ENCODE results near the gene LONRF3.
"Not testable (repeated sequence)": the region's sequence is repeated elsewhere in the genome, so short reads cannot be mapped to it uniquely, and the experiment has no call there.

LONRF3 gene

DNA sequence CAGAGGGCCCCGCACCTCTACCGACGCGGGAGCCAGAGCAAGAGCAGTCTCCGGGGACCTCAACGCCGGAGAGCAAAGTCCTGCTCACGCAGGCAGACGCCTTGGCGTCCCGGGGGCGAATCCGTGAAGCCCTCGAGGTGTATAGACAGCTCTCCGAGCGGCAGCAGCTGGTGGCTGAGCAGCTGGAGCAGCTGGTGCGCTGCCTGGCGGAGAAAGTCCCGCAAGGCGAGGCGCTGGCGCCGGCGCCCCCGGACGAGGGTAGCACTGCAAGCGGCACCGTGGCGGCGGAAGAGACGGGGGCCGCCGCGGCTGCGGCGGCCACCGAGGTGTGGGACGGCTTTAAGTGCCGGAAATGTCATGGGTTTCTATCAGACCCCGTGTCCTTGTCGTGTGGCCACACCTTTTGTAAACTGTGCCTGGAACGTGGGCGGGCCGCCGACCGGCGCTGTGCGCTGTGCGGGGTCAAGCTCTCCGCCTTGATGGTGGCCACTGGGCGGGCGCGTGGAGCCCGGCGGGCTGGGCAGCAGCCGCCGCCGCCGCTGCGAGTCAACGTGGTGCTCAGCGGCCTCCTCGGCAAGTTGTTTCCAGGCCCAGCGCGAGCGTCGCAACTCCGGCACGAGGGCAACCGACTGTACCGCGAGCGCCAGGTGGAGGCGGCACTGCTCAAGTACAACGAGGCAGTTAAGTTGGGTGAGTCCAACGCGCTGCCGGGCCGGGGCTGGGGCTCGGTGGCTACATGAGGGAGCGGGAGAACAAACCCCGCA is 672 bp downstream of the LONRF3 start:
- H3K4me1 Mint-ChIP-seq (ENCODE audit: low read depth) = peaks cover 13% of the 10 kb centered on the region
- H3K27me3 Mint-ChIP-seq = peaks cover 17% of the 10 kb centered on the region
- no peaks in the 10 kb centered on the region for H3K36me3 Mint-ChIP-seq (ENCODE audit: low read depth)
- H3K27ac Mint-ChIP-seq = peak overlapping the region; percentile 99
- H3K4me3 Mint-ChIP-seq = peak overlapping the region; percentile 93
- H3K9me3 Mint-ChIP-seq = no peaks in the 10 kb centered on the region

DNA sequence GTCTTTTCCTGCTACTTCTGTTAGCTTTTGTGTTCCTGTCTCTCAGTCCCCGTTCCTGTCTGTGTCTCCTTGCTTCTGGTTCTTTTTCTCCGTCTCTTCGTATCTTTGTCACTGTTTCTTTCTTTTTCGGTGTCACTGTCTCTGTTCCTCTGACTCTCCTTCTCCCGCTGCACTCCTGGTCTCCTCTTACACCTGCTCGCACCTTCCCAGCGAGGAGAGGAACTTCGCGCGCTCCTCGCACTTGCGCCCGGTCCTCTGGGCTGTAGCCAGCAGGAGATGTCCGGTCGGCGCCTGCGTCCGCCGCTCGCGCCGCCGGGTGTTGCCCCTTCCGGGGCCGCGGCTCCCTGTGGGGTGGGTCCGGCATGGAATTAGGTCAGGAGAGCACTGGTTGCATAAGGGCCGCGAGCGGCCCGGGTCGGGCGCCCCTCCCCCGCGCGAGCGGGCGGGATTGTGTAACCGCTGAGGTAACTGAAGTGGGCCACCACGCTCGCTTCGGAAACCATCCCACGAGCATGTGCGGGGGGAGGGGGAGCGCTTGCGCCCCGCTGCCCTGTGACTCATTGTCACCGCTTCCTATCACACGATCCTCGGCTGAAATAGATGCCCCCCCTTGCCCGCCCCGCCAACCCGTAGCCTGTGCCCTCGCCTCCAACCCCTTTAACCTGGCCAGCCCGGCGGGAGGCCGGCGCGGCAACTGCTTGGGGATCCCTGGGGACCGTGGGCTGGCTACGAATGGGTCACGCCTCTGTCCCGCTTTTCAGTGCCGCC is 1.6 kb downstream of the LONRF3 start:
- peak overlapping the region; percentile 93 for H3K4me3 Mint-ChIP-seq
- H3K27me3 Mint-ChIP-seq = peaks cover 13% of the 10 kb centered on the region
- no peaks in the 10 kb centered on the region for H3K9me3 Mint-ChIP-seq
- H3K4me1 Mint-ChIP-seq (ENCODE audit: low read depth) = peaks cover 13% of the 10 kb centered on the region
- H3K27ac Mint-ChIP-seq = peak overlapping the region; percentile 99
- no peaks in the 10 kb centered on the region for H3K36me3 Mint-ChIP-seq (ENCODE audit: low read depth)

DNA sequence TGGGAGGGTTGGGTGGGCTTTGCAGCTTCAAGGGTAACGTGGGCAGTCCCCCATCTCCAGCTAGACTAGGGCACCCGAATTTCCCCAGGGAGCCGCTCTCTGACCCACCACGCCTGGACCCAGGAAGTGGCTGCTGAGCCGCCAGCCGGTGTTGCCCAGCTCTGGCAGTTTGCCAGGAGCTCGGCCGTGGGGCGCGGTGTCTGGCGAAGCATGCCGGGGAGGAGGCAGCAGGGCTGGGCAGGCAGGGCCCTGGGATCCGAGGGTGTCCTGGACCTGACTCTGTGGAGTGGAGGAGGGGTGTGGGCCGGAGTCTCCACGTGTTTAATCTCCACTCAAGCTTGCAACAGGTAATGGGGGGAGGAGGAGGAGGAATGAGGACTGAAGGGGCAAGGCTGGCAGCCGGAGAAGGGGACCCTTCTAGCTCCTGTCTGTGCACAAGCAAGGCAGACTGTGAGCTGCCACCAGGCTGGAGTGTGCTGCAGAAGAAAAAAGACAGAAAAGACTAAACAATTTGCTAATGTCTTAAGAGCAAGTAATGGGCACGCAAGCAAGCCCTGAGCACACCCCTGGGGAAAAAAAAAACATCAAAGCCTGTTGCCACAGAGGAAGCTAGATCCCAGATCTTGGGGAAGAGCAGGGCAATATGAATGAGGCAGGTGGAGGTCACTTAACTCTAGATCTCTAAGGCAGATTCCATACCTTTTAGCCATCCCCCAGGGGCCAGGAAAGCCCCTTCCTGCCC is 2.4 kb downstream of the LONRF3 start:
- H3K27me3 Mint-ChIP-seq = peaks cover 10% of the 10 kb centered on the region
- H3K36me3 Mint-ChIP-seq (ENCODE audit: low read depth) = no peaks in the 10 kb centered on the region
- peaks cover 13% of the 10 kb centered on the region for H3K4me1 Mint-ChIP-seq (ENCODE audit: low read depth)
- no peak overlapping the region for H3K27ac Mint-ChIP-seq
- H3K4me3 Mint-ChIP-seq = peak overlapping the region; percentile 93
- no peaks in the 10 kb centered on the region for H3K9me3 Mint-ChIP-seq

DNA sequence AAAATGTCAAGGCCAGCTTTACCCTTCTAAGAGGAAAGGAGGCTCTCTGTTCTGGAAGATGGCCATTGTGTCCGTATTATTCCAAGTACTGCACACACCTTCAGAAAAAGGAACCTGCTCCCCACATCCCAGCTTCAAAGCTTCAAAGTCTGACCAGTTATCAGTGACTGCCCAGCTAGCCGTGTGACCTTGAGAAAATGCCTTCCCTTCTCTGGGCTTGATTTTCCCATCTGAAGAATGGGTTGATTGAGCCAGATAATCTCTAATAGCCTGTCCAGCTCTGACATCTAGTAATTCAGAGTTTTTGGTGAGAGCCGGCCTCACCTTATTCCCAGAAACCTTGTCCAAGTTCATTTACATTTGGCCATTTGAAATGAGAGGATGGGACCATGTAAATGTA is 3.0 kb downstream of the LONRF3 start:
- Mint-ChIP-seq H3K4me1 (ENCODE audit: low read depth) (peaks cover 13% of the 10 kb centered on the region), H3K4me3 (peak overlapping the region; percentile 26), H3K36me3 (ENCODE audit: low read depth) (no peaks in the 10 kb centered on the region), H3K9me3 (no peaks in the 10 kb centered on the region), H3K27ac (no peak overlapping the region), H3K27me3 (peaks cover 10% of the 10 kb centered on the region)

DNA sequence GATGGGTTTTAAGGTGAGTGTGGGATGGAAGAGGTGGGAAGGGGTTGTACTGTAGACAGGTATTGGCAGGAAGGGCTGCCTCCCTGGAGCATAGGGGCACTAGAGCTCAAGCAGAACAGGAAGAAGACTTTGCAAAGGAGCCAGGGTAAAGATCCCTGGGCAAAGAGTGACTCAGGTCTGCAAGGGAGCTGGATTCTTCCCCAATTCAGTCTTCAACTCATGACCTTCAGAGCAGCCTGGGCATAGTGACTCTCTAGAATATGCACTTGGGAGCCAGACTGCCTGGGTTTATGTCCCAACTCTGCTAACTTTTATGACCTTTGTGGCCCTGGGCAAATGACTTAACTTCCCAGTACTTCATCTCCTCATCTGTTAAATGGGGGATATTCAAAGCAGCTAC is 4.0 kb downstream of the LONRF3 start:
- Mint-ChIP-seq H3K9me3 (no peaks in the 10 kb centered on the region), H3K27me3 (peaks cover 4% of the 10 kb centered on the region), H3K27ac (no peak overlapping the region), H3K36me3 (ENCODE audit: low read depth) (no peaks in the 10 kb centered on the region), H3K4me1 (ENCODE audit: low read depth) (peaks cover 13% of the 10 kb centered on the region), H3K4me3 (no peak overlapping the region)

DNA sequence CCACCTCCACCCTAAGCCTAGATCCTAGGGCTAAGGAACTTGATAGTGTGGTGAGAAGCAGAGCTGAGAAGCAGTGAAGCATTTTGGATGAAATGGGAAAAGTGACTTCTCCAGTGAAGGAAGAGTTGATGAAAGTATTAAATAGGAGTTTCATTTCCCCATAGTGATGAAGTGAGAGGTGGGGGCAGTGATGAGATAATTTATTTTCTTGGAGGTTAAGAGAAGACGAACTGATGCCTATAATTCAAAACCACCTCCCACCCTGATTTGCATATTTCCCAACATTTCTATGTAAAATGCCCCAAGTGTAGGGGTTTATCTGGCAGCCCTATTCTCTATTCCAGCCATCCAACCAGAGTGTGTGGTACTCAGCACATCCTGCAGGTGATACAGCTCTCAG is 6.3 kb downstream of the LONRF3 start:
- peaks cover 10% of the 10 kb centered on the region for H3K4me1 Mint-ChIP-seq (ENCODE audit: low read depth)
- peaks cover 1% of the 10 kb centered on the region for H3K27me3 Mint-ChIP-seq
- H3K36me3 Mint-ChIP-seq (ENCODE audit: low read depth) = no peaks in the 10 kb centered on the region
- H3K4me3 Mint-ChIP-seq = no peak overlapping the region
- no peak overlapping the region for H3K27ac Mint-ChIP-seq
- no peaks in the 10 kb centered on the region for H3K9me3 Mint-ChIP-seq

DNA sequence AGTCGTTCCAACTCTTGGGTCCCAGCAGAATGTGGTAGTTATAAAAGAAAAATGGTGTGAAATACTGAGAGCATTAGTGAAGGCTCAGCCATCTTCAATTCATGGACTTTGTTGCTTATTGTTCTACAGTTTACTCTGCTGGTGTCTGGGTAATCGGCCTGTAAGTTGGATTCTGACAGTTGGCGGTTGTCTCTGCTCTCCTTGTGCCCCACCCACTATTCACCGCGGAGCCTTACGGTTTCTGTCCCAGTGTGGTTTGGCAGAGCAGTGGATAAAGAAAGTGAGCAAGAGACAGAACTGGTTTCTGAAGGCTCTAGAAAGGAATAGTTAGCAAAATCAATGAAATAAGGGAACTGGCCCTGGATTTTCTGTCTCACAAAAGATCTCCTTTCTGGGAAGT is 9.1 kb downstream of the LONRF3 start:
- Mint-ChIP-seq H3K27ac (no peak overlapping the region), H3K27me3 (no peaks in the 10 kb centered on the region), H3K36me3 (ENCODE audit: low read depth) (peaks cover 8% of the 10 kb centered on the region), H3K9me3 (no peaks in the 10 kb centered on the region), H3K4me3 (no peak overlapping the region), H3K4me1 (ENCODE audit: low read depth) (no peaks in the 10 kb centered on the region)

DNA sequence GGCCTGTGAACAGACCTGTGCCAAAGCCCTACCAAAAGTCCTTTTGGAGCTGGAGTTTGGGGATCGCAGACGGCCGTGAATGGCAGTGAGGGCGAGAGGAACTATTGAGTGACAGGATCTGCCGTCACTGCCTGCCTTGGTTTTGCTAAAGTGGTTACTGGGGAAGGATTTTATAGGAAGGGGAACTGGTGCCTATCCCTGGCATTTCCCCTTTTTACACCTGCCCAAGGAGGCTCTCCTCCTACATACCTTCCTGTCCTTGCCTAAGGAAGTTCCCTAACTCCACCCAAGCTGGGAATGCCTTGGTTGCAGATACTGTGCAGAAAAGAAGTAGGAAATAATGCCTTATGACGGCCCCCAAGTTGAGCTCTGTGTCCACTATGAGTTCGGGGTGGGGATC is 14.5 kb downstream of the LONRF3 start:
- peaks cover 33% of the 10 kb centered on the region for H3K36me3 Mint-ChIP-seq (ENCODE audit: low read depth)
- H3K4me1 Mint-ChIP-seq (ENCODE audit: low read depth) = peaks cover 6% of the 10 kb centered on the region
- H3K9me3 Mint-ChIP-seq = no peaks in the 10 kb centered on the region
- no peak overlapping the region for H3K27ac Mint-ChIP-seq
- no peaks in the 10 kb centered on the region for H3K27me3 Mint-ChIP-seq
- no peak overlapping the region for H3K4me3 Mint-ChIP-seq

DNA sequence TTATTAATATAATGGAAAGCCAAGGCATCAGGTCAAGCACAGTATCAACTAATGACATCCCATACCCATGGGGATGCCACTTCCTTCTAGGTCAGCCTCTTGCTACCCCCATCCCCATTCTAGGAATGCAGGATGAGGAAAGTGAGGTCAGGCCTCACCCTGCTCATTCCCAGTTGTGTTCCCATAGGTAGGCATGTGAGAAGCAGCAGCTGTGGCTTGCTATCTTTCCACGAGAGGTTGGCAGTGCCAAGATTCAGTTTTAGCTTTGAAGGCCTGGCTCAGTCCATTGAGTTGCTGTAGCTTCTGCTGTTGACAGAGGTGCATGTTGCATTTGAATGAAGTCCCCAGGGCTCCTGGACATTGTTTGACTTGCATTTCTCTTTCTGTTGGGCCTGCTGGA is 15.5 kb downstream of the LONRF3 start:
- Mint-ChIP-seq H3K27ac (no peak overlapping the region), H3K4me3 (no peak overlapping the region), H3K36me3 (ENCODE audit: low read depth) (peaks cover 37% of the 10 kb centered on the region), H3K9me3 (no peaks in the 10 kb centered on the region), H3K4me1 (ENCODE audit: low read depth) (peaks cover 6% of the 10 kb centered on the region), H3K27me3 (no peaks in the 10 kb centered on the region)

DNA sequence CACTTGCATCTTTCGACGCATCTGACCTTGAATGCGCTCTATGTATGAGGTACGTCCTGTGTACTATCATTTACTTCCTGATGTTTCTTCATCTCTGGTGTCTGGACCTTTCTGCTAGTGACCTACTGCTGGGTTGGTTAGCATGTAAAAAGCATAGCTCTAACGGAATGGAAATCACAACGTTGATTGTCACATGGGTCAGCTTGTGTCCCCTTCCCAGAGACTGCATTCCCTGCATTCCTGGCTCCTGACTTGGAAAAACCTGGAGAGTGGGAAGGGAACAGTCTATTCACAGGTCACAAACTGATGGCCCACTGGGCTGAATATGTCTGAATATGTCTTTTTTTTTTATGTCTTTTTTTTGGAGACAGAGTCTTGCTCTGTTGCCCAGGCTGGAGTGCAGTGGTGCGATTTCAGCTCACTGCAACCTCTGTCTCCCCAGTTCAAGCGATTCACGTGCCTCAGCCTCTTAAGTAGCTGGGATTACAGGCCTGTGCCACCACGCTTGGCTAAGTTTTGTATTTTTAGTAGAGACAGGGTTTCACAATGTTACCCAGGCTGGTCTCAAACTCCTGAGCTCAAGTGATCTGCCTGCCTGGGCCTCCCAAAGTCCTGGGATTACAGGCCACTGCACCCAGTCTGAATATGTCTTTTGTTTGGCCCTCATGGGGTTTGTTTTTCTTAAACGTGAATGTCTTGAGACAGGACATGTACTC is 16.3 kb downstream of the LONRF3 start:
- Mint-ChIP-seq H3K4me1 (ENCODE audit: low read depth) (peaks cover 6% of the 10 kb centered on the region), H3K27ac (no peak overlapping the region), H3K9me3 (no peaks in the 10 kb centered on the region), H3K27me3 (no peaks in the 10 kb centered on the region), H3K36me3 (ENCODE audit: low read depth) (peaks cover 45% of the 10 kb centered on the region), H3K4me3 (no peak overlapping the region)

DNA sequence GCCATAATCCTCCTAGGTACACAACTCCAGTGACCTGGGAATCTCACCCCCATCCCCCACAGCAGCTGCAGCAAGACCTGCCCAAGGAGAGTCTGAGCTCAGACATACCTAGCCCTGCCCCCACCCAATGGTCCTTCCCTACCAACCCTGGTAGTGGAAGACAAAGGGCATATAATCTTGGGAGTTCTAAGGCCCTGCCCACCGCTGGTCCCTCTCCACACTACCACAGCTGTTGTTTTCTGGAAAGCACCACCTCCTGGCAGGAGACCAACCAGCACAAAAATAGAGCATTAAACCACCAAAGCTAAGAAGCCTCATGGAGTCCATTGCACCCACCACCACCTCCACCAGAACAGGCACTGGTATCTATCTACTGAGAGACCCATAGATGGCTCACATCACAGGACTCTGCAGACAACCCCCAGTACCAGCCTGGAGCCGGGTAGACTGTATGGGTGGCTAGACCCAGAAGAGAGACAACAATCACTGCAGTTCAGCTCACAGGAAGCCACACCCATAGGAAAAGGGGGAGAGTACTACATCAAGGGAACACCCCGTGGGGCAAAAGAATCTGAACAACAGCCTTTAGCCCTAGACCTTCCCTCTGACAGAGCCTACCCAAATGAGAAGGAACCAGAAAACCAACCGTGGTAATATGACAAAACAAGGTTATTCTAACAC is 18.2 kb downstream of the LONRF3 start:
- H3K4me3 Mint-ChIP-seq; H3K9me3 Mint-ChIP-seq; H3K4me1 Mint-ChIP-seq (ENCODE audit: low read depth); H3K27ac Mint-ChIP-seq; H3K27me3 Mint-ChIP-seq: not testable (repeated sequence)
- H3K36me3 Mint-ChIP-seq (ENCODE audit: low read depth) = peaks cover 46% of the 10 kb centered on the region

DNA sequence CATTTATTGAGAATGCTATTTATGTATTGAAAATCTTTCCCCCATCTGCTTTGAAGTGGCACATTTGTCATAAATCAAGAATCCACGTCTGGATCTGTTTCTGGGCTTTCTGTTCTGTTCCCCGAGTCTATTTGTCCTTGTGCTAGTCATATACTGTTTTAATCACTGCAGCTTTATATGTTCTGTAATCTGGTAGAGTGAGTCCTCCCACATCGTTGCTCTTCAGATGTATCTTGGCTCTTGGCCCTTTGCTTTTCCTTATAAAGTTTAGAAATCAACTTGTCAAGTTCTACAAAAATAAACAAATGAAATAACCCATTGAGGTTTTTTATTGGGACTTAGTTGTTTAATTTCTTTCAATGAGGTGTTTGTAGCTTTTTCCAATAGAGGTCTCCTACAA is 29.0 kb downstream of the LONRF3 start:
- H3K27ac Mint-ChIP-seq = no peak overlapping the region
- H3K9me3 Mint-ChIP-seq = no peaks in the 10 kb centered on the region
- H3K36me3 Mint-ChIP-seq (ENCODE audit: low read depth) = no peaks in the 10 kb centered on the region
- H3K4me1 Mint-ChIP-seq (ENCODE audit: low read depth) = peaks cover 4% of the 10 kb centered on the region
- no peaks in the 10 kb centered on the region for H3K27me3 Mint-ChIP-seq
- no peak overlapping the region for H3K4me3 Mint-ChIP-seq

DNA sequence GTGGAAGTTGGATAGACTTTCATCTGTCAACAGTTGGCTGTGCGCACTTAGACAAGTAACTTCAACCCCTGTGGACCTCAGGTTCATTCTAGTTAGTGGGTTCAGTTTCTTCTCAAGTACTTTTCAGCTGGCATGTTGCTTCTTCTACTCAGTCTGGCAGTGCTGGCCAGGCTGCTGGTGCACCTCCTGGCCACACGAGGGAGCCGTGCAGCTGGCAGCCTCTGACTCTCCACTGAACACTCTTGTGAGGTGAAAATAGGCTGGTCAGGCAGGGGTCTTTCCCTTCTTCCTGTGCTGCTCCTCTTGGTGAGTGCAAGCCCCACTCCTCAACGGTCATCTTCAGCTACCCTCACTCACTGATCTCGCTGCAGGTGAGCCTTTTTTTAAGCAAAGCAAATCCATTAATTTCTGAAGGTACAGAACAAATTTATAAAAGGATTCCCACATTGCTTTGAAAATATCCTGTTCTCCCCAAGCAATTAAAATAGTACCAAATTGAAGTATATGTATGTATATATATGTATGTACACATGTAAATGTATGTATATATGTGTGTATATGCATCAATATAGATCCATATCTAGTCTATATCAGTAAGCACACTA is 30.6 kb downstream of the LONRF3 start:
- no peak overlapping the region for H3K4me3 Mint-ChIP-seq
- H3K27ac Mint-ChIP-seq = no peak overlapping the region
- H3K36me3 Mint-ChIP-seq (ENCODE audit: low read depth) = no peaks in the 10 kb centered on the region
- H3K4me1 Mint-ChIP-seq (ENCODE audit: low read depth) = peaks cover 4% of the 10 kb centered on the region
- no peaks in the 10 kb centered on the region for H3K9me3 Mint-ChIP-seq
- H3K27me3 Mint-ChIP-seq = no peaks in the 10 kb centered on the region

DNA sequence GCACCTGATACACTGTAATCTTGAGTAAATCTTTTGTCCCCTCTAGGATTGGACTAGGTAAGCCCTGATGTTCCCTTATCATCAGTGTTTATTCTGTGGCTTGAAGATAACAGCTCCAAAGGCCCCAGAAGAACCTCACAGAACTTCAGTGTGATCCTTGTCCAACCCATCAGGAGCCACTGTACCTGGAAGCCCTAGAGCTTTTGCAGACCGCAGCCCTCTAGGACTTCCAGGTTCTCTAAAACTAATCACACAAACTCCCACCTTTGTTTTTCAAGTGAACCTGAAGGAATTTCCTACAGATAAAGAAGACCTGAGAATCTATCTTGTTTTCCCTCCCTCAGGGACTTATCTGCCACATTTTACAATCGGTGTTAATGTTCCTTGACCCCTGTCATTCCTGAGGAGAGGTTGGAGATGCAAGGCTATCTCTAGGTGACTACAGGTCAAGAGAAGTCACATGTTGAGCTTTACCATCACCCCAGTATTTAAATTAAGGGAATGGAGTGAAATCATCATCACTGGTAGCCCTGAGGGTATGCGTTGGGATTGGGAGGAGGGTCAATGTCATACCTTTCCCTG is 32.9 kb downstream of the LONRF3 start:
- no peak overlapping the region for H3K4me3 Mint-ChIP-seq
- H3K36me3 Mint-ChIP-seq (ENCODE audit: low read depth) = peaks cover 4% of the 10 kb centered on the region
- H3K9me3 Mint-ChIP-seq = no peaks in the 10 kb centered on the region
- H3K27ac Mint-ChIP-seq = no peak overlapping the region
- H3K27me3 Mint-ChIP-seq = no peaks in the 10 kb centered on the region
- no peaks in the 10 kb centered on the region for H3K4me1 Mint-ChIP-seq (ENCODE audit: low read depth)
